GM18526 (cell line): ENCODE results near the gene FAM53B.

Experiments
- POLR2A ChIP-seq: IDR thresholded peaks from 3 replicates; pipeline ENCODE4 v1.6.1; 2011; ENCODE audit not compliant: insufficient read length; ENCODE audit errors: extremely low read depth

The FAM53B gene

DNA sequence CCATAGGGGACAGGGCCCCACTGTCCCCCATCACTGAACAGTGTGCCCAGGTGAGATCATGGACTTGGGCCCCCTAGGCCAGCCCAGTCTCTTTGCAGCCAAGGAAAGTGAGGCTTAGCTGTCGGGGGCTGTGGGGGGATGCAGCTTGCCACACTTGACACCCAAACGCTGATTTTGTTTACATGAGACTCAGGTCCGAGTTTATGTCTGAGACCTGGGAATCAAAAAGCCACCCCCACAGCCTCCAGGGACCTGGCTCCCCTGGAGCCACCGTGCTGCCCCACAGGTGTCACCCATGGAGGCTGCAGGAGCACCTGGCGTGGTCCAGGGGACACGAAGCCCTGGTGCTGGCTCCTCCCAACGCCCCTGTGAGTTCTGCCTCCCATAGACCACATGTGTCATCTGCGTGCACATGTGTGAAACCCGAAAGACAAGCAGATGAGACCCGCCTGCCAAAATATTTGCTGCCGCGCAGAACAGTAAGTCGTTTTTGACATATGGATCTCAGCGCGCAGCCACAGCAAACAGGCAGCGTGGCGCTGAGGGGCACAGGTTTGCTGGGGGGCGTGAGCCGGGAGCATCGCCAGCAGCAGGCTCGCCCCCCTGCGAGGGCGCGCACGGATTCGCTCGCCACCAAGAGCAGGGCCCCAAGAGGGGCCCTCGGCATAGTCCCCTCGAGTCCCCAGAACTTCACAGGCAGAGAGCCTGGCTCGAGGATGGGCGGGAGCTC is 170.3 kb downstream of the FAM53B start:
- no peak for TF ChIP-seq POLR2A

DNA sequence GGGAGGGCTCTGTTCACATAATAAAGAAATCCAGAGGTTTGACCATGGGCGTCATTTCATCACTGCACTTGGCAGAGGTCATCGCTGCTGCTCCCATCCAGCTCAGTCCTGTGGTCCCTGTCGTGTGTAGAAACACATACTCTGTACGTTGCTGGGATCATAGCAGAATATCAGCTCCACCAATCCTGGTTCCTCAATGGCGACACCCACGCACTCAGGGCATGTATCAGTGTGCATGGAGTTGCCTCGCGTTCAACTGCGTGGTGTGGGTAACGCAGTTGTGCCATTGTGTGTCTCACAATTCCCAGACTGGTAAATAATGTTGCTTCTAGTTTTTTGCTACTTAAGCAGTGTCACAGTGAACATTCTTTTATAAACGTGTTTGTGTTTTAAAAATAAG is 171.4 kb downstream of the FAM53B start:
- TF ChIP-seq POLR2A: no peak

DNA sequence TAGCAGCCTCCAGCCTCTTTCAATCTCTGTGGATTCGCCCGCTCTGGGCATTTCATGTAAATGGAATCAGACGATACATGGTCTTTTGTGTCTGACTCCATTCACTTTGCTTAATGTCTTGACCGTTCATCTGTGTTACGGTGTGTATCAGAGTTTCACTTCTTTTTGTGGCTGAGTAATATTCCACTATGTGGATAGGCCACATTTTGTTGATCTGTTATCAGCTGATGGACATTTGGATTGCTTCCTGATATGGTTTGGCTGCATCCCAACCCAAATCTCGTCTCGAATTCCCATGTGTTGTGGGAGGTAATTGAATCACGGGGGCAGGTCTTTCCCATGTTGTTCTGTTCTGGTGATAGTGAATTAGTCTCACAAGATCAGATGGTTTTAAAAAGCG is 173.5 kb downstream of the FAM53B start:
- TF ChIP-seq POLR2A: no peak

DNA sequence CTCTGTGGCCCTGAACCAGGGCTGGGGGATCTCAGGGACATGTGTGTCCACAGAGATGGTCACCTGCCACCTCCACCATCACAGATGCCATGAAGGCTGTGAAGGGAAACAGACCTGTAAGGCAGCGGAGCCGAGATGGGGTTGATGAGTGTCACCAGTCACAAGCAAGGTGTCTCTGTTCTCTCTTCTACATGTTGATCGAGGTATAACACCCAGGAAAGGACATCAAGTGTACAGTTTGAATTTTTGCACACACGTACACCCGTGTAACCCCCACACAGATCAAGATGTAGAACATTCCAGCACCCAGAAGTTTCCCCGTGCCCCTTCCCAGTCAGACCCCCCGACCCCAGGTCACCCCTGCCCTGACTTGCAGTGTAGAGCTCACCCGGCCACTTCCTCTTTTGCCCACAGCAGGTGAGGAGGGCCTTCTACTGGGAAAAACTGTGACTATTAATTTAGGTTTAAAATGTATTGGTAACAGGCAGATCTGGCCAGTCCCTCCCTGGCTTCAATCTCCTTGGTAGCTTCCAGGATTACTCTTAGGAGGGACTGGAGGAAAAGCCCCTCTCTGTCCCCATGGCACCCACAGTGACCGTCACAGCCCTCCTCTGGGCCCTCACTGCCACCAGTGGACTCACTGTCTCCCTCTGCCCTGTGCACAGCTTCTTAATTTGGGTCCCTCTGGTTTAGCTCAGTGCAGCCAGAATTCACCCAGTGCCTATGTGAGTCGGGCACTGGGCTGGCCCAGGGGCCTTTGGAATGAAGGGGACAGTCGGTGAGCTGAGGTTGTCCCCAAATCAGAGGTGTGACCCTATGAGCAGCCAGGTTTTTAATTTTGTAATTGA is 174.3 kb downstream of the FAM53B start:
- TF ChIP-seq POLR2A: no peak
